GM19099 (cell line): Measurements from ENCODE around the gene TLR5.

Experiments
- POLR2A ChIP-seq: IDR thresholded peaks from 3 replicates; pipeline ENCODE4 v1.6.1; 2011; ENCODE audit warnings: low read depth; ENCODE audit not compliant: insufficient read length; ENCODE audit errors: extremely low read depth

The TLR5 gene

GRCh38 chr1:223074445-223075300, 68.4 kb downstream of the TLR5 start:
- no peak for TF ChIP-seq POLR2A

- TF ChIP-seq POLR2A, result no peak
These were observed 74.0 kb downstream of the TLR5 start for GRCh38 chr1:223068900-223069665.

GRCh38 chr1:223067914-223068313, 75.1 kb downstream of the TLR5 start:
- TF ChIP-seq POLR2A, result no peak

DNA sequence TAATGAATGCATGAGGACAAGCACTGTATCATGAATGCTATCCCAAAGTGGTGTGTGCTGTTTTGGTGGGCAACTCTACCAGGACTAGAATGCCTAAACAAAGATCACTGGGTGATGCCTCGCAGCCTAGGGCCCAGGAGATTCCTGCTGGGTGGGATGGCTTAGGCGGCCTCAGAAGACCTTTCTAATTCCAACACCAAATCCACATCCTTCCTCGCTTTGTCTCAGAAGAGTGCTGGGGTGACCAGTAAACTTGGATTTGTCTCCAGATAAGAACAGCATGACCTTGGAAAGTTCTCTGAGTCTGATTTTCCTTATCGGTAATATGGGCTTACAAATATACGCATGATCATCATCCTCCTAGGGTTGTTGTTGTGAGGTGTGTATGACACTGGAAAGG, 76.6 kb downstream of the TLR5 start:
- no peak for TF ChIP-seq POLR2A

- TF ChIP-seq POLR2A, result no peak
These were observed 80.9 kb downstream of the TLR5 start for GRCh38 chr1:223062177-223062576.

- TF ChIP-seq POLR2A, result no peak
These were observed 83.5 kb downstream of the TLR5 start for GRCh38 chr1:223059526-223059925.
